ENCODE results near the gene RGMA.
"Not testable (repeated sequence)": the region's sequence is repeated elsewhere in the genome, so short reads cannot be mapped to it uniquely, and the experiment has no call there.

The RGMA gene

GRCh38 chr15:93032515-93033206, 56.4 kb downstream of the RGMA start:
- not testable (repeated sequence) for DNase-seq

GRCh38 chr15:93031557-93032384, 57.2 kb downstream of the RGMA start:
- not testable (repeated sequence) for DNase-seq

GRCh38 chr15:93031103-93031464, 57.9 kb downstream of the RGMA start:
- no peak for DNase-seq

- DNase-seq = peak; percentile 76
Observed at GRCh38 chr15:93030430-93031102, 58.4 kb downstream of the RGMA start.

- DNase-seq = no peak
Observed at GRCh38 chr15:93029836-93030429, 59.1 kb downstream of the RGMA start.

- DNase-seq = no peak
Observed at GRCh38 chr15:93029214-93029835, 59.7 kb downstream of the RGMA start.

- DNase-seq = peak; percentile 48
Observed at GRCh38 chr15:93028632-93029213, 60.3 kb downstream of the RGMA start.

GRCh38 chr15:93028111-93028631, 60.8 kb downstream of the RGMA start:
- no peak for DNase-seq

- DNase-seq = no peak
Observed at GRCh38 chr15:93027413-93027812, 61.6 kb downstream of the RGMA start.

GRCh38 chr15:93026380-93026817, 62.6 kb downstream of the RGMA start:
- no peak for DNase-seq

GRCh38 chr15:93025625-93025982, 63.4 kb downstream of the RGMA start:
- no peak for DNase-seq

GRCh38 chr15:93024716-93025624, 64.0 kb downstream of the RGMA start:
- no peak for DNase-seq

GRCh38 chr15:93024293-93024692, 64.7 kb downstream of the RGMA start:
- no peak for DNase-seq

GRCh38 chr15:93020976-93021772, 67.8 kb downstream of the RGMA start:
- DNase-seq = no peak

- no peak for DNase-seq
Observed at GRCh38 chr15:93019971-93020370, 69.0 kb downstream of the RGMA start.

GRCh38 chr15:93019090-93019489, 69.9 kb downstream of the RGMA start:
- DNase-seq = no peak

- DNase-seq = no peak
Observed at GRCh38 chr15:93018574-93018973, 70.4 kb downstream of the RGMA start.

GRCh38 chr15:93017526-93017925, 71.5 kb downstream of the RGMA start:
- no peak for DNase-seq

GRCh38 chr15:93012786-93013185, 76.2 kb downstream of the RGMA start:
- DNase-seq = no peak

- no peak for DNase-seq
Observed at GRCh38 chr15:93007994-93008393, 81.0 kb downstream of the RGMA start.

Data from activated CD4-positive, alpha-beta T cell treated with anti-CD3 and anti-CD28 coated beads for 48 hours (primary cell).